ENCODE measurements around the gene BCAS1. TPM values are rescaled to one million over a fixed set of nuclear protein-coding genes. Genes with fewer than 3 reads are reported as not detected.

BCAS1 gene
- total RNA-seq, 4 donors from 2014 or later, result 0.97 to 9.3 (median 4.4) TPM

DNA sequence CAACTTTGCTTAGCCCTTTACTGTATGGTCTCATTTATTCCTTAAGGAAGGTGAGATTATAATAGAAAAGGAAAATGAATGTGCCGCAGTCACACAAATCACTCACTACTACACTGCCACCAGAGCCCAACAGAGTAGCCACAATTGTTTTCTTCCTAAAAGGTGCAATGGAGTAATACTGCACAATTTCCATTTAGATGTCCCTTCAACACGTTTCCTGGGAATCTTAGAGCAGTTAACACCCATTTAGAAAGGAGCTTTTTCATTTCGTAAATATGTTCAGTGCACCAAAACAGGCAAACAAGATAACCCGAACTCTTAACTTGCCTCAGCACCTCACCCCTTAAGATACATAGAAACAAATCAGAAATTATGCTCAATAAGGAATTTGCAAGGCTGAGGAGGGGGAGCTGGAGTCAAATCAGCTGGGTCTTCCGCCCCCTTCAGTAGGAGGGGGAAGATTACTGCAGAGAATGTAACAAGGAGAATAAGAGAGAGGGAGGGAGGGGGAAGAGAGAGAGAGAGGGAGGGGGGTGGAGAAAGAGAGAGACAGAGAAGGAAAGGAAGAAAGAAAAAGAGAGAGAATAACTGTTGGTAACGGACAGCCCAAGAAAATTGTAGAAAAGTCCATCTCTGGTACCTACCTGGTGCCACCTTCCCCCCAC, 155.5 kb downstream of the BCAS1 start:
- no peak for DNase-seq
- 19 to 35% methylated on average over 6 of the region's 6 CpGs for WGBS, 2 donors
- intact Hi-C loops (cut with DNase I), result loop anchor here (5.0 kb wide), 1 partner anchor 338 kb away; no protein-coding TSS in a partner anchor

DNA sequence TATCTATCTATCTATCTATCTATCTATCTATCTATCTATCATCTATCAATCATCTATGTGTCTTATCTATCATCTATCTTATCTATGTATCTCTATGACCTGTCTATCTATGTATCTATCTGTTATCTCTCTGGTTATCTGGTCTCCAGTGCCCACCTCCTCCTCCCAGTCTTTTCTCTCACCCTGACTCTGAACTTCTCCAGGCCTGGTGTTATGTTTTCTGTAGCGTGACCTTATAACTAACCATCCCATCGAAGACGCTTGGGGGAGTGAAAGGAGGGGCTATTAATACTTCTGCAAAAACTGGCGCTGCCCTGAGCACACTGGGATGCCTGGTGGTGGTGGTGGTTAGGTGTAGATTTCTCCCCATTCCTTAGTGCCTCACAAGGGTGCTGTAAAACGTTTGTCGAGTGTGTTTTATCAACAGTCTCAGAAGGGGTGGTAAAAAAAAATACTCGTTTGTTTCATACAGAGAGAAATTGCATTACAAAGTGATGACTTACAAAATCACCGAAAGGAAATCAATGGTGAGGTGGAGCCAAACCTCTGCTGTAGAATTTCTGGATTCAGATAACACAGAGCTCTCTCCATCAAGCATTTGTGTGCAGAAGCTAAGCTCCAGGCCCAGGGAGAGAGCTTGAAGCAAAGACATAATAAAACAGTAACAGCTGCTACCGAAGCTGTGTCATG, 156.2 kb downstream of the BCAS1 start:
- WGBS, 2 donors, result 57 to 69% methylated on average over 7 to 8 of the region's 9 CpGs
- no peak for DNase-seq
- intact Hi-C loops (cut with DNase I), result no loop called here
- H3K27ac ChIP-seq, result peak overlapping the region; percentile 86 to 95 (median 90)
- peaks cover 18 to 45% (median 28%) of the 10 kb centered on the region in 3 donors for H3K4me1 ChIP-seq
- H3K36me3 ChIP-seq, result no peaks in the 10 kb centered on the region
- H3K27me3 ChIP-seq, result no peaks in the 10 kb centered on the region
- peak overlapping the region in 1 of 4 donors; percentile 73 for H3K4me3 ChIP-seq
- no peak for TF ChIP-seq CTCF (IDR thresholded peaks at IDR 0.05)
- no peak for TF ChIP-seq POLR2A (IDR thresholded peaks at IDR 0.05)
- H3K9me3 ChIP-seq, result no peaks in the 10 kb centered on the region

More for the DNA sequence above, 155.5 kb downstream of the BCAS1 start:
- peak overlapping the region; percentile 50 to 73 (median 64) for H3K4me3 ChIP-seq
- H3K4me1 ChIP-seq, result peaks cover 18 to 42% (median 28%) of the 10 kb centered on the region in 3 donors
- no peaks in the 10 kb centered on the region for H3K36me3 ChIP-seq
- no peaks in the 10 kb centered on the region for H3K27me3 ChIP-seq
- TF ChIP-seq CTCF (IDR thresholded peaks at IDR 0.05) (no peak), POLR2A (IDR thresholded peaks at IDR 0.05) (no peak)
- H3K27ac ChIP-seq, result peak overlapping the region; percentile 86 to 95 (median 90)
- H3K9me3 ChIP-seq, result no peaks in the 10 kb centered on the region

DNA sequence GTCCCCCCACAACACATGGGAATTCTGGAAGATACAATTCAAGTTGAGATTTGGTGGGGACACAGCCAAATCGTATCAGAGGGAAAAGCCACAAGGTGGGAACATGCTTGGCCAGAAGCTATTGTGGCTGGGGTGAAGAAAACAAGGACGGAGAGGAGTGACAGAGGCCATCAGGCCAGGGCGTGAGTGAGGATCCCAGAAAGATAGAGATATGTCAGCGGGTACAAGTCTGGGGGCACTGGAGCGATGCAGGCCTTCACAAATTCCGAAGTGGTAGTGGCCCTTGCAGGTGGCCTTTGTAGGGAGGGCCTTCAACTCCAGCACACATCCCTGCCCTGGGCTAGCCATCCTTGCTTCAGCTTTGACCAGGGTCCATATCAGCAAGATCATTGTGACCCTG, 159.1 kb downstream of the BCAS1 start:
- intact Hi-C loops (cut with DNase I), result no loop called here
- H3K4me1 ChIP-seq, result peaks cover 5 to 52% (median 20%) of the 10 kb centered on the region in 3 donors
- 84 to 92% methylated on average over 6 of the region's 6 CpGs for WGBS, 2 donors
- H3K27me3 ChIP-seq, result no peaks in the 10 kb centered on the region
- H3K4me3 ChIP-seq, result no peak overlapping the region
- H3K27ac ChIP-seq, result no peak overlapping the region
- H3K9me3 ChIP-seq, result no peaks in the 10 kb centered on the region
- no peak for DNase-seq
- H3K36me3 ChIP-seq, result no peaks in the 10 kb centered on the region
- TF ChIP-seq CTCF (IDR thresholded peaks at IDR 0.05), result no peak
- no peak for TF ChIP-seq POLR2A (IDR thresholded peaks at IDR 0.05)

- intact Hi-C loops (cut with DNase I), result no loop called here
- Histone ChIP-seq H3K9me3 (no peaks in the 10 kb centered on the region), H3K36me3 (no peaks in the 10 kb centered on the region), H3K4me3 (no peak overlapping the region), H3K27me3 (no peaks in the 10 kb centered on the region), H3K27ac (no peak overlapping the region), H3K4me1 (peaks cover 0 to 52% (median 15%) of the 10 kb centered on the region in 3 donors)
- WGBS, 2 donors, result 83 to 94% methylated on average over 11 to 12 of the region's 13 CpGs
- no peak for TF ChIP-seq POLR2A (IDR thresholded peaks at IDR 0.05)
- no peak for TF ChIP-seq CTCF (IDR thresholded peaks at IDR 0.05)
- no peak for DNase-seq
These were observed 159.9 kb downstream of the BCAS1 start for GRCh38 chr20:53910351-53911002.
